ENCODE data around the gene LYRM2.

The LYRM2 gene

DNA sequence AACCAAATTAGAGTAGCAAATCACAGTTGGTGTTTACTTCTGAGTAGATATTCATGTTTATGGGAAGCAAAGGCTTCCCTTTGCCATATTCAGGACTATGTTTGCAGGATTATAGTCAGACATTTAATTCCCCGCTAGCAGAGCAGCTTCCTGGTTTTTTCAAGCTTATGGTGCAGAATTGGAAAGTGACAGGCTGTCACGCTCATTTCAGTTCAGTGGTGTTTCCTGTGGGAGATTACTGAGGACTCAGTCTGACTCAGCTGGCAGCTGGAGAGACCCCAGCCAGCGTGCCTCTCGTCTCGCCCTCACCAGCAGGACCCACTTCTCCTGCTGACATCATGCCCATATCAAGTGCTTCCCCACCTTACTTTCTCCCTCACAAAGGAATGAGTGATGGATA is 85.1 kb downstream of the LYRM2 start:
- no peak for DNase-seq

DNA sequence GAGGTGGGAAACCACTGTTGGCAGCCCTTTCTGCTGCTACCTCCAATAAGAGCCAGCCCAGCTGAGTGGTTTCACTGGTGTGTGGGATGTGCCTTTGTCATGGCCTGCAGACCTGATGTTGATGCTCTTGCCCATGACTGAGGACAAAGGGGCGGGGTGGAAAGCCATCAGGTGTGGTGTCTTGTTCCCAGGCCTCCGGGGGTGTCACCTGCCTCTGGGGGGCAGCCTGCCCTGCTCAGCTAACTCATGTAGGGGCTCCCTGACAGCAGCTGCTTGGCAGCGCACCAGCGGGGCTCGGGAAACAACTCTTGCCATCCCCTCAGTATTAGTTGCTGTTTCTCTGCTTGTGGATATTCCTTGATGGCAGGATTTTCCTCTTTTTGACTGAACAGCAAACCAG is 91.3 kb downstream of the LYRM2 start:
- DNase-seq = no peak

DNA sequence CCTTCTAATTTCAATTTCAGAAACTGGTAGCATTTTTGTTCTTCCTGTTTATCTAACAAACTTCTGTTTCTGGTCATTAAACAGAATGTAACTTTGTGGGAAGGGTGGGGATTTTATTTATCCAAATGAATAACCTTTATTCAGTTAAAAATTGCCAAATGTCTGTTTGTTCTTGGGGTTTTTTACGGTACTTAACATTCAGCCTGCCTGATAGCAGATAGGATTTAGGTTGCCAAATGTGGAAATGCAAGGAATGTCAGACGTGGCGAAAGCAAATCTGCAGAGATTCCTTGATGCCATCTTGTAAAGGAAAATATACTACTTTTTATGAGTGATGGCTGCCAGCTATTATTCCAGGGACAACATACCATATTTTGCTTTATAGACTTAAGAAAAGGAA is 95.7 kb downstream of the LYRM2 start:
- no peak for DNase-seq

DNA sequence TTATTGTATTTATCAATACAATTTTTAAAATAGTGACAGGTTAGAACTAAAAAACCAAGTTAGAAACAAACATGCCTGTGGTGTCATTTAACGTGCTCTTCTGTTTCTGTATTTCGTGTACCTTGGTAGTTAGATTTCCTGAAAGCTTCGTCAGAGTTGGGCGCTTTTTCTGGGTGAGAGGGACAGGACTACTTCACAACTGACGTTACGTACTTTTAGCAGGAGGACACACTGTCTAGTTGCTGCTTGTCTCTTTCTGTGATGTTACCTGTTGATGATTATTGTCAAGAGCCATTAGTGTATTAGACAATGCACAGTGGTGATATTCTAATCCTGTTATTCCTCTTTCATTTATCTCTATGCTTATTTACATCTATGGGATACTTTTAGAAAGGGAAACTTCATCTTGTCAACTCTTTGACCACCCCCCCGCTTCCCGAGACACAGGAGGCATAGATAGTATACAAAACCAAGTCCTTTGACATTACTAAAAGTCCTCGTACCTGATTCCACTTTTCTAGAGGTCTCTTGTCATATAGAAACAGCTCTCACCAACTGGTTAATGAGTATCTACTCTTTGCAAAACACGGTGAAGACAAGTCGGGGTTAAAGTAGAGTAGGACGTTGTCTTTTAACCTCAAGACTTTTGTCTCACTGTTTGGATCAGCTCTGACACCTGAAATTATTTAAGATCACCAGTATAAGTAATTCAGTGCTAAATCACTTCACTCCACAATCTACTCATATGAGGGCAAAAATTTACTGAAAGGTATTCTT is 96.3 kb downstream of the LYRM2 start:
- no peak for DNase-seq

DNA sequence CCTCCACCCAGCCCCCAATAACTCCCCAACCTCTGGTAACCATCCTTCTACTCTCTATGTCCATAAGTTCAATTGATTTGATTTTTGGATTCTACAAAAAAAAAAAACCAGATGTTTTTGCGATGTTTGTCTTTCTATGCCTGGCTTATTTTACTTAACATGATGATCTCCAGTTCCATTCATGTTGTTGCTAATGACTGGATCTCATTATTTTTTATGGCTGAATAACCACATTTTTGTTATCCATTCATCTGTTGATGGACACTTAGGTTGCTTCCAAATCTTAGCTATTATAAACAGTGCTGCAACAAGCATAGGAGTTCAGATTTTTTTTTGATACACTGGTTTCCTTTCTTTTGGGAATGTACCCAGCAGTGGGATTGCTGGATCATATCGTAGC is 98.8 kb downstream of the LYRM2 start:
- no peak for DNase-seq

DNA sequence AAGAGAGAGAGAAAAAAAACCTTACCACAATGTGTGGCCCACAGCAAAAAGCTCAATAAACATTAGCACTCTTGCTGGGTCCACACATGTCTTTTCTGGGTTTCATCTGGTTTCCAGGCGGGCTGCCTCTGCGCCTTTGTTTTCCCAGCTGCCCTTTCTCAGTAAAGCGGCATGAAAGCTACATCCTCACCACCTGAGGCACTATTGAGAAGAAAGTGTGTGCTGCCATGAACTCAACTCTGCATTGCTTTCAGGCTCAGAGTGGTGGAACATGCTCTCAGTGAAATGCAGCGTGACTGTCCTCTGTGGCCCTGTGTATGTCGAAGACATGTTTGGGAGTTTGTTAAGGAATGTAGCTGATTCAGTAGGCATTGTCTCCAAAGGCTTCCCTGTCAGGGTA is 102.3 kb downstream of the LYRM2 start:
- DNase-seq = no peak

DNA sequence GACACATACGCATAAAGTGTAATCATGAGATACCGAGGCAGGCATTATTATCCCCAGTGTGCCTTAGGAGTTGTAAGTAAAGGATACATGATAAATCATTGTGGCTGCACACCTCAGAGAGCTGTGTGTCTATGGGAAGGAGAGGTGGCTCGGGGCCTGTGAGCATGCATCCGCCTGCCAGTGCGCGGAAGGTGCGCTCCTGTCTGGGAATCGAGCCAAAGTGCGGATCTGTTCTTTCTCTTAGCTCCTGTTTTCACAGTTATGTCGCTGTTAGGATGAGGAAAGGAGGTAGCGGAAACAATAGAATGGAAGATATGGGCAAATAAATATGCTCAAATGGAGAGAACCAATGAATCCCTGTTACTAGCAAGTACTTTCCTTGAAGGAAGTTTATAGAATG is 107.6 kb downstream of the LYRM2 start:
- DNase-seq = no peak

DNA sequence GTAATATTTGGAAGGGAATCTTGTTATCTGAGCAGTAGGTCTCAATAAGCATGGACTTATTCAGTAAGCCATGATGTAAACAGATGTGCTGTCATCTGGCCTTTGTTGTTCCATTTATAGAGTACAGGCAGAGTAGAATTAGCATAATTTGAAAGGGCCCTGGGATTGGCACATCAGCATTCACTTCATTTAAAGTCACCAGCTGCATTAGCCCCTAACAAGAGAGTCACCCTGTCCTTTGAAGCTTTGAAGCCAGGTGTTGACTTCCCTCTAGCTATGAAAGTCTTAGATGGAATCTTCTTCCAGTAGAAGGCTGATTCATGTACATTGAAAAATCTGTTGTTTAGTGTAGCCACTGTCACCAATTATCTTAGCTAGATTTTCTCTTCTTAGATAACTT is 109.7 kb downstream of the LYRM2 start:
- no peak for DNase-seq

DNA sequence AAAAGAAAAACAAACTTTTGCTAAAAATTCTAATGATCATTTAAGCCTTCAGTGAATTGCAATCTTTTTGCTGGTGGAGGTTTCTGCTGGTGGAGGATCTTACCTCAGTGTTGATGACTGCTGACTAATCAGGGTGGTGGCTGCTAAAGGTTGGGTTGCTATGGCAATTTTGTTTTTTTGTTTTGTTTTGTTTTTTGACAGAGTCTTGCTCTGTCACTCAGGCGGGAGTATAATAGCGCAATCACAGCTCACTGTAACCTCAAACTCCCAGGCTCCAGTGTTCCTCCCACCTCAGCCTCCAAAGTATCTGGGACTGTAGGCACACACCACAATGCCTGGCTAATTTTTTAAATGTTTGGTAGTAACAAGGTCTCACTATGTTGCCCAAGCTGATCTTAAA is 110.9 kb downstream of the LYRM2 start:
- DNase-seq = no peak

DNA sequence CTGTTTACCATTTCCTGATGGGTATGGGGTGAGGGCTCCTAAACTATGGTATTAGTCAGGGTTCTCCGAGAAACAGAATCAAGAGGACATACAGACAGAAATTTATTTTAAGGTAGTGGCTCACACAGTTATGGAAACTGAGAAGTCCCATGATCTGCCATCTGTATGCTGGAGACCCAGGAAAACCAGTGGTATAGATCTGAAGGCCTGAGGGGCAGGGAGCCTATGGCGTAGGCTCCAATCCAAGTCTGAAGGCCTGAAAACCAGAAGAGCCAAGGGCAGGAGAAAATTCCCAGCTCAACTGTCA is 112.0 kb downstream of the LYRM2 start:
- DNase-seq = no peak

DNA sequence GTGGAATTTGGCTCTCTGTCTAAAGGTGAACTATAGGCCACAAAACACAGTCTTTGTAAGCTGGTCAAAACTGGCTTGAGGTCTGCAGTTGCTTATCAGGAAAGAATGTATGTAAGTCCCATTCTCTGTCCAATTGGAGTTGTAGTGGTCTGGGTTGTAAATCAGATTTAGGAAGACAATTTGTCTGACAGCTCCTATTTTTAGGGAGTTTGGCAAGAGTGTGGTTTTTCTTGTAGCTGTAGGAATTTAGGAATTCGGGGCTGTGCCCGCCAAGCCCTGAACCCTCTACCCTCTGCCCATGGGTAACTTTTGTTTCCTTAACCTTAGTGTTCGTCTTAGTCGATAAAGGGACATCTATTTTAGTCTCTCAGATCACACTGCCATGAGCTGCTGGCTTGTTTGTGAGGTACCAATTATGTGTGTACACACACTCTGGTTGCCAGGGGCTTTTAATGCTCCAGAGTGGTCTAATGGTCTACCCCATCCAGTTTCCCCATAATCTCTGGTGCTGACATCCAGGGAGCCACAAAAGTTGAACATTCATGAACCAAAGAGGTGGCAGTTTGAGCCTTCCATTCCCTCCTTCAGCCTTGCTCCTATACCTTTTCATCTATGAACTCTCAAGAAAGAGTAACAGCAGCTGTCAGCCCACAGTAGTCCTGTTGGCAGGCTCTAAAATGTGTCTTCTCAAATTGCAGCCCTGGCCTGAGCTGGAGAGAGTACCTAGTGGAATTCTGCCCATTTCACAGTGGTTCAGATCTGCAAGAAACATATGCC is 112.6 kb downstream of the LYRM2 start:
- DNase-seq = no peak

DNA sequence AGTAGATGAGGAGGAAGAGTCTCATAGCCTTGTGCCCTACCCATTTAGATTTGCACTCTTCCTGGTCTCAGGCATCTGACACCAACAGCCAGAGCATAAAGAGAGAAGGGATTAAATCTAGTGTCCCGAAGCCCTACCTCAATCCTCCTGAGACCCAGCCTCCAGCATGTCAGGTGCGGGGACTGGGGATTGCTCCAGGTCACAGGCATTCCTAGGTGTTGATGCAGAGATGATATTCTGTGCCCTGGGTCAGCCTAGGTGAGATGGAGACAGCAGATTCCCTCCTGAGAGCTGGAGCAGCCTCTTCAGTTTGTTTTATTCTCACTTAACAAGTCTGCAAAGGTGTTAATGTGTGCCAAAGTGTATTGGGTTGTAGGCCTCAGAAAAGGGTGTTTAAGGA is 115.8 kb downstream of the LYRM2 start:
- DNase-seq = no peak

DNA sequence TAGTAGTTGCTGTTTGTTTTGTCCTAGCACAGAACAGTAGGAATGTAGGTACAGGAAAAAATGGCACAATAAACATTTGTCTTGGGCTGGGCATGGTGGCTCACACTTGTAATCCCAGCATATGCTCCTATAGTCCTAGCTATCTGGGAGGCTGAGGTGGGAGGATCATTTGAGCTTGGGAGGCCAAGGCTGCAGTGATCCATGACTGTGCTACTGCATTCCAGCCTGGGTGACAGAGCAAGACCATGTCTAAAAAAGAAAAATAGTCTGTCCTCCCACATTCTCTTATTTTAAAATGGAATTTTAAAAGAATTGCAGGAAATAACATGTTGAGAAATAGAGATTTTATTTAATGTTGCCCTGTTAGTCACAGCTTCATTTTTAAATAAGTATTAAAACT is 117.8 kb downstream of the LYRM2 start:
- no peak for DNase-seq

DNA sequence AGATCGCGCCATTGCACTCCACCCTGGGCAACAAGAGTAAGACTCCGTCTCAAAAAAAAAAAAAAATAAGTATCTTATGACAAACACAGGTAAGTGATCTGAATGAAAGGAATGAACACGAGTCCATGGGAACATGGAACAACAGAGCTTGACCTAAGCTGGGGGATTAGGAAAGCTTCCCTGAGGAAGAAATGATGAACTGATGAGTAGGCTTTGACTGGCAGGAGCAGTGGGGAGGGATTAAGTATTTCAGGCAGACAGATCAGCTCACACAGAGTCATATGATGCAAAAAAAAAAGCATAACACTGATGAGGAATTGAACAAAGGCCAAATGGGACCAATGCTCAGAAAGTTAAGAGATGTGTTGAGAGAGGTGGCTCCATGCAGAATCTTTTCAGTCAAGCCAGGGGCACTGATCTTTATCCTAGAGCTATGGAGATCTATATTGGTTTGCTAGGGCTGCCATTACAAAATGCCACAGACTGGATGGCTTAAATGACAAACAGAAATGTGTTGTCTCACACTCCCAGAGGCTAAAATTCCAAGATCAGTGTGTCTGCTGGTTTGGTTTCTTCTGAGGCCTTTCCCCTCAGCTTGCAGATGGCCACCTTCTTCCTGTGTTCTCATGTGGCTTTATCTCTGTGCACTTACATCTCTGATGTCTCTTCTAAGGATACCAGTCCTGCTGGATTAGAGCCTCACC is 120.0 kb downstream of the LYRM2 start:
- no peak for DNase-seq
